Choroid plexus epithelial cell (primary cell): ENCODE results near the gene WWOX.

Experiments used
- DNase-seq: peaks from one replicate; pipeline ENCODE4 v3.0.0-alpha.2; 2010; ENCODE audit warnings: low read depth
- H3K4me3 ChIP-seq: 2 replicates; pipeline ENCODE4 v1.5.1; 2011; ENCODE audit warnings: low read depth, mild to moderate bottlenecking, control low read depth, low read length, moderate library complexity
- CTCF ChIP-seq: conservative IDR thresholded peaks from 2 replicates; pipeline ENCODE4 v1.5.1; 2011; ENCODE audit warnings: low read depth, mild to moderate bottlenecking, control low read depth, inconsistent platforms, low read length, moderate library complexity

WWOX gene

GRCh38 chr16:78523212-78523985 is 423.9 kb downstream of the WWOX start:
- no peak for DNase-seq
- H3K4me3 ChIP-seq: no peak overlapping the region
- no peak for TF ChIP-seq CTCF

- H3K4me3 ChIP-seq: no peak overlapping the region
- no peak for TF ChIP-seq CTCF
- DNase-seq: no peak
These were observed 424.7 kb downstream of the WWOX start for GRCh38 chr16:78524066-78524595.

- H3K4me3 ChIP-seq: no peak overlapping the region
- TF ChIP-seq CTCF: no peak
- DNase-seq: no peak
These were observed 428.8 kb downstream of the WWOX start for GRCh38 chr16:78528265-78528664.

- no peak overlapping the region for H3K4me3 ChIP-seq
- TF ChIP-seq CTCF: no peak
- no peak for DNase-seq
These were observed 430.4 kb downstream of the WWOX start for GRCh38 chr16:78529881-78530280.

GRCh38 chr16:78530283-78530682 is 430.8 kb downstream of the WWOX start:
- TF ChIP-seq CTCF: no peak
- DNase-seq: no peak
- no peak overlapping the region for H3K4me3 ChIP-seq

GRCh38 chr16:78535098-78535497 is 435.6 kb downstream of the WWOX start:
- DNase-seq: no peak
- H3K4me3 ChIP-seq: no peak overlapping the region
- no peak for TF ChIP-seq CTCF

- no peak for TF ChIP-seq CTCF
- no peak overlapping the region for H3K4me3 ChIP-seq
- no peak for DNase-seq
These were observed 438.1 kb downstream of the WWOX start for GRCh38 chr16:78537511-78537910.
